Measurements from ENCODE around the gene AMBN. TPM values are rescaled to one million over a fixed set of nuclear protein-coding genes. Genes with fewer than 3 reads are reported as not detected.

AMBN gene
- polyA plus RNA-seq, 1 of the 3 experiments (the other 2 are of a cell fraction): not detected

- Histone ChIP-seq H3K9me2 (no peaks in the 10 kb centered on the region), H3K4me3 (ENCODE audit: low read depth in 2 of 2, low read length in 1 of 2) (no peak overlapping the region), H3K27ac (ENCODE audit: low read depth in 2 of 2, low read length in 1 of 2) (no peak overlapping the region), H3K79me2 (ENCODE audit: insufficient read depth) (no peaks in the 10 kb centered on the region), H2AFZ (ENCODE audit: low read depth) (no peak overlapping the region), H3K9me3 (no peaks in the 10 kb centered on the region), H3K36me3 (replicated peaks in 1 of 2; ENCODE audit: control insufficient read depth in 1 of 2, insufficient read depth in 2 of 2, low read length in 1 of 2) (no peaks in the 10 kb centered on the region), H3K4me1 (ENCODE audit: control insufficient read depth in 1 of 2, insufficient read depth in 2 of 2, low read depth in 1 of 2, low read length in 1 of 2) (no peaks in the 10 kb centered on the region), H3K27me3 (ENCODE audit: insufficient read depth) (no peaks in the 10 kb centered on the region), H3K4me2 (no peak overlapping the region), H3F3A (replicated peaks; ENCODE audit: insufficient read depth) (no peaks in the 10 kb centered on the region), H3K9ac (no peak overlapping the region), H4K20me1 (ENCODE audit: insufficient read depth) (no peaks in the 10 kb centered on the region)
- ChIA-PET CTCF (no interaction called here), POLR2A (no interaction called here)
- 9% methylated on average over 1 of the region's 1 CpG for WGBS (ENCODE audit: low lambda C conversion rate)
- DNase-seq: no peak
- TF ChIP-seq USF2 (IDR thresholded peaks at IDR 0.05; ENCODE audit: borderline replicate concordance, low read depth, low read length) (no peak), CHD2 (IDR thresholded peaks at IDR 0.05; ENCODE audit: low read length, partially characterized antibody) (no peak), JUND (IDR thresholded peaks at IDR 0.05) (no peak), ZBTB33 (IDR thresholded peaks at IDR 0.05; ENCODE audit: borderline replicate concordance, low read depth) (no peak), RCOR1 (IDR thresholded peaks at IDR 0.05; ENCODE audit: low read length) (no peak), RAD21 (IDR thresholded peaks at IDR 0.05; ENCODE audit: low read length) (no peak)
These were observed 32.3 kb downstream of the AMBN start for GRCh38 chr4:70624226-70624793.

- H3K27me3 ChIP-seq (ENCODE audit: insufficient read depth): no peaks in the 10 kb centered on the region
- H4K20me1 ChIP-seq (ENCODE audit: insufficient read depth): no peaks in the 10 kb centered on the region
- 8% methylated on average over 1 of the region's 1 CpG for WGBS (ENCODE audit: low lambda C conversion rate)
- no peak overlapping the region for H3K27ac ChIP-seq (ENCODE audit: low read depth in 2 of 2, low read length in 1 of 2)
- no peaks in the 10 kb centered on the region; a peak in 1 of 4 replicates for H3K4me1 ChIP-seq (ENCODE audit: control insufficient read depth in 1 of 2, insufficient read depth in 2 of 2, low read depth in 1 of 2, low read length in 1 of 2)
- ChIA-PET CTCF (interaction anchor here (1.4 kb wide), 1 partner anchor 25 kb away, joined by 6 read pairs; no protein-coding TSS in a partner anchor), POLR2A (no interaction called here)
- H3K4me3 ChIP-seq (ENCODE audit: low read depth in 2 of 2, low read length in 1 of 2): no peak overlapping the region
- no peaks in the 10 kb centered on the region for H3K36me3 ChIP-seq (replicated peaks in 1 of 2; ENCODE audit: control insufficient read depth in 1 of 2, insufficient read depth in 2 of 2, low read length in 1 of 2)
- H3K79me2 ChIP-seq (ENCODE audit: insufficient read depth): no peaks in the 10 kb centered on the region
- H3K9ac ChIP-seq: no peak overlapping the region
- no peaks in the 10 kb centered on the region for H3K9me3 ChIP-seq
- H2AFZ ChIP-seq (ENCODE audit: low read depth): no peak overlapping the region
- peaks cover 9% of the 10 kb centered on the region for H3F3A ChIP-seq (replicated peaks; ENCODE audit: insufficient read depth)
- no peak for TF ChIP-seq CTCF (IDR thresholded peaks at IDR 0.05)
- H3K4me2 ChIP-seq: no peak overlapping the region
- DNase-seq: no peak
- H3K9me2 ChIP-seq: no peaks in the 10 kb centered on the region
These were observed 35.6 kb downstream of the AMBN start for GRCh38 chr4:70627620-70628019.

Measured in SK-N-SH (cell line).